Activated naive CD8-positive, alpha-beta T cell (primary cell): Measurements from ENCODE around the gene INO80D.
A peak's percentile ranks its signal among the peaks of the same experiment; 100 is the strongest.
"Not testable (repeated sequence)": the region's sequence is repeated elsewhere in the genome, so short reads cannot be mapped to it uniquely, and the experiment has no call there.

Source experiments
- H3K27ac Mint-ChIP-seq: one replicate; pipeline ENCODE4 v1.8.0; 2021; ENCODE audit warnings: mixed read lengths
- H3K27me3 Mint-ChIP-seq: one replicate; pipeline ENCODE4 v1.8.0; 2021; ENCODE audit warnings: mixed read lengths
- H3K36me3 Mint-ChIP-seq: one replicate; pipeline ENCODE4 v1.8.0; 2021; ENCODE audit warnings: mixed read lengths
- H3K4me1 Mint-ChIP-seq: one replicate; pipeline ENCODE4 v1.8.0; 2021; ENCODE audit warnings: low read depth, mixed read lengths
- H3K4me3 Mint-ChIP-seq: one replicate; pipeline ENCODE4 v1.8.0; 2021; ENCODE audit warnings: mild to moderate bottlenecking, mixed read lengths
- H3K9me3 Mint-ChIP-seq: one replicate; pipeline ENCODE4 v1.8.0; 2021; ENCODE audit warnings: low read depth, mixed read lengths

Gene INO80D

DNA sequence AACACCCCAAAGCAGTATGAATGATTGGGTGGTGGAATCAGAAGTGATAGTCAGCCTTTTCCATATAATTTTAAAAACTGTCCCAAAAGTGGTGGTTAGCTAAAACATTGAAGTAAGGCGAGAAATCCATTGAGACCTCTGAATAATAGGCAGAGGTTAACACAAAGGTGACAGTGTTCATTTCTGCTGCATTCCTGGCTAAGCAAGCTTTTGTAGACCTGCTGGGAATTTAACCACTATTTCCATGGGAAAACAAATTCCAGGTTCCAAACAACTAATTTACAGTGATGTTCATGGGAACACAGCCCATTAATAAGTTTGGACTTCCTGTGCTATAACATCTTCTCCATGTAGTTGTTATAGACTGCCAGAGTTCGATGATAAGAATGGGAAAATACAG lies 6.3 kb upstream of the INO80D start:
- H3K4me3 Mint-ChIP-seq: no peak overlapping the region

DNA sequence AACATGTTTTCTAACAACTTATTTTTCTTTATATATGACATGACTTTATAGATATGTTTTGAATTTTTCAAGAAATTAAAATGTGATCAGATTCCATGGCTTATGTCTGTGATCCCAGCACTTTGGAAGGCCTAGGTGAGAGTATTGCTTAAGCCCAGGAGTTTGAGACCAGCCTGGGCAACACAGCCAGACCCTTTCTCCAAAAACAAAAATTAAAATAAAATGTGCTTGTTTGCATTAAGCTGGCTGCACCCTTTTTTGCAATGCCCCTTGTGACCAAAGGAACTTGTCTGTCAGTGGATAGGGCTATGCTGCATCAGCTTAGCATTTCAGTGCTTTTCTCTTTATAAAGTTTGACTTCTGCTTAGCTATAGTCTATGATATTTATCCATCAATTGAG lies 2.3 kb upstream of the INO80D start:
- Mint-ChIP-seq H3K9me3 (no peaks in the 10 kb centered on the region), H3K4me1 (peaks cover 31% of the 10 kb centered on the region), H3K36me3 (peaks cover 2% of the 10 kb centered on the region), H3K27ac (peak overlapping the region; percentile 46), H3K4me3 (peak overlapping the region; percentile 10), H3K27me3 (no peaks in the 10 kb centered on the region)

More for the DNA sequence above, 6.3 kb upstream of the INO80D start:
- peaks cover 12% of the 10 kb centered on the region for H3K4me1 Mint-ChIP-seq
- H3K36me3 Mint-ChIP-seq: peaks cover 2% of the 10 kb centered on the region
- H3K27ac Mint-ChIP-seq: no peak overlapping the region
- no peaks in the 10 kb centered on the region for H3K9me3 Mint-ChIP-seq
- H3K27me3 Mint-ChIP-seq: no peaks in the 10 kb centered on the region

DNA sequence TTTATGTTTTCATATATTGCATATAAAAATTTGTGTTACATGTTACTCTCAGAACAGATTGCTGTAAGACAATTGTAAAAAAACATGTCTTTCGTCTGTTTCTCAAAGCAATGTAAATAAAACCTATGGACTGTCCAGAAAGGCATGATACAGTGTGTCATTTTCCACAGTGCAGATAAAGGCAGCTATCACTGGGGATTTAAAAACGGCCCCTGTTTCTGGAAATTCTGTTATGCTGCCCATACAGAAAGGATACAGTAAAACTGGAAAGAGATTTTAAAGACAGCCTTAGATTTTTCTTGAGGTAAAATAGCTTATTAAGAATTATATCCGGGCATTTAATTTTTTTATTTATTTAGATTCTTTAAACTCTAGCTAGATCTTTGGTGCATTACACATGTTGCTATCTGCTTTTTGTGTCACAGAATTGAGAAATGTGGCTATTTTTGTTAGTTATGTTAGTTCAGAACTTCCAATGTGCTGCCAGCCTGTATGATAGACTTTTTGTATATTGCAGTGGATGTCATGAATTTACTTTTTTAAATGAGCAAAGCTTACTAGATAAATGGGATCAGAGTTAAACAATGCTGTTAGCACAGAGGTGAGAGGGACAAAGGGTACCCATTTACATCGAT lies 859 bp upstream of the INO80D start:
- Mint-ChIP-seq H3K27me3 (no peaks in the 10 kb centered on the region), H3K27ac (peak overlapping the region; percentile 93)

GRCh38 chr2:206084870-206085741 lies 868 bp downstream of the INO80D start:
- peak overlapping the region; percentile 95 for H3K27ac Mint-ChIP-seq
- H3K4me1 Mint-ChIP-seq: peaks cover 49% of the 10 kb centered on the region
- H3K27me3 Mint-ChIP-seq: no peaks in the 10 kb centered on the region
- H3K36me3 Mint-ChIP-seq: no peaks in the 10 kb centered on the region
- no peaks in the 10 kb centered on the region for H3K9me3 Mint-ChIP-seq
- peak overlapping the region; percentile 98 for H3K4me3 Mint-ChIP-seq

More for the DNA sequence above, 859 bp upstream of the INO80D start:
- peaks cover 39% of the 10 kb centered on the region for H3K4me1 Mint-ChIP-seq
- no peaks in the 10 kb centered on the region for H3K9me3 Mint-ChIP-seq
- no peaks in the 10 kb centered on the region for H3K36me3 Mint-ChIP-seq
- H3K4me3 Mint-ChIP-seq: peak overlapping the region; percentile 99

DNA sequence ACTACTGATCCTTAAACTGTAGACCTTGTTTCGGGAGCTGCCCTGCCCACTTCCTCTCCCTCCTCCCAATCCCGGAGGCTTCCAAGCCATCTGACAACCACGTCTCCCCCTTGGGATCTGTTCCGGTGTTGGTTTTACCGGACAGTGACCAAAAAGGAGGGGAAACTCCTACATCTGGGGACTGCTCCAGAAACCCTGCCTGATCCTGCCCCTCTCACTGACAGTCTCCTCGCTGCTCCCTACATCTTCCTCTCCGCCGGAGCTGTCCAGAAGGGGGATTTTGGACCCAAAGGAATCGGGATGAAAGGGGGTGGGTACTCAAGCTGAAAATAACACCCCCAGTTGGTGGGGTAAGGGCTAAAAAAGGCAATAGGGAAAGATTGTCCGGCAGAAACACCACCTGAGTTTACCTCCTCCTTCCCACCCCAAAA lies 1.5 kb downstream of the INO80D start:
- H3K4me3 Mint-ChIP-seq: peak overlapping the region; percentile 98
- no peaks in the 10 kb centered on the region for H3K36me3 Mint-ChIP-seq
- peak overlapping the region; percentile 95 for H3K27ac Mint-ChIP-seq
- no peaks in the 10 kb centered on the region for H3K9me3 Mint-ChIP-seq
- H3K27me3 Mint-ChIP-seq: no peaks in the 10 kb centered on the region
- peaks cover 54% of the 10 kb centered on the region for H3K4me1 Mint-ChIP-seq

DNA sequence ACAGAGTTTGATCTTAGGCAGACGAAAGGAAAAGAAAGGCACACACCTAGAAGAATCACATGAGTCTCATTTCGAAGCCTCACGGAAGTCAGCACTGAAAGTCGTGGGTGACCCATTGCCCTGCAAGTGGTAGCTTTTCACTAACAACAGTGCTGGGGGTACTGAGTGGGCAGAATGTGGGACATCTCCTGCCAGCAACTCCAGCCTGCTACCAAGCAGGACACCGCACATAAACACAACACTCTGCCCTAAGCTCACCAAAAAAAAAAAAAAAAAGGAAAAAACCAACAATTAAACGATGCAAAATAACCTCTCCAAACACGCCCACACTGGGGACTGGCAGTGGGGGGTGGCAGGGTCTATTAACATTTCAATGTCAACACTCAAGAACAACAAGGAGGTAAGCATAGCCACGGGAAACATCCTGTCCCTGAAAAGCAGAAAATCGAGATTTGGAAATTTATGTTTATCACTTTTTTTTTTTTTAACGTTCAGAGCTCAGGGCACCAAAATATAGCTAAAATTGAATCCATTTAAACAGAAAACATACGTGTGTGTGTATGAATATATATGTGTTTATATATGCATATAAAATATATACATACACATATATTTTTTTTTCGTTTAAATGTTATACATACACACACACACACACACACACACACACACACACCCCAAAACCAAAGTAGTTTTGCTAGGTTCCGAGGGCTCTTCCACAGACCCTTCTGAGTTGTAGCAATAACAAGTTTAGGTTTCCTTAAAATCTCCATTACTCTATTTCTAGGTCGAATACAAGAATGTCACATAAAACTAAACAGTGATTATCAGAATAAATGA lies 2.2 kb downstream of the INO80D start:
- no peaks in the 10 kb centered on the region for H3K36me3 Mint-ChIP-seq
- H3K4me3 Mint-ChIP-seq: peak overlapping the region; percentile 98
- no peaks in the 10 kb centered on the region for H3K27me3 Mint-ChIP-seq
- H3K4me1 Mint-ChIP-seq: peaks cover 55% of the 10 kb centered on the region
- H3K9me3 Mint-ChIP-seq: no peaks in the 10 kb centered on the region
- H3K27ac Mint-ChIP-seq: peak overlapping the region; percentile 95

- Mint-ChIP-seq H3K27ac (no peak overlapping the region), H3K36me3 (no peaks in the 10 kb centered on the region), H3K4me3 (peak overlapping the region; percentile 10), H3K27me3 (no peaks in the 10 kb centered on the region), H3K9me3 (no peaks in the 10 kb centered on the region), H3K4me1 (peaks cover 56% of the 10 kb centered on the region)
Observed at GRCh38 chr2:206082298-206082843, 3.6 kb downstream of the INO80D start.

GRCh38 chr2:206080927-206081326 lies 5.0 kb downstream of the INO80D start:
- H3K27me3 Mint-ChIP-seq: no peaks in the 10 kb centered on the region
- no peaks in the 10 kb centered on the region for H3K36me3 Mint-ChIP-seq
- H3K27ac Mint-ChIP-seq: no peak overlapping the region
- peaks cover 54% of the 10 kb centered on the region for H3K4me1 Mint-ChIP-seq
- H3K4me3 Mint-ChIP-seq: no peak overlapping the region
- H3K9me3 Mint-ChIP-seq: no peaks in the 10 kb centered on the region

GRCh38 chr2:206079699-206080465 lies 6.1 kb downstream of the INO80D start:
- Mint-ChIP-seq H3K4me1 (peaks cover 57% of the 10 kb centered on the region), H3K27me3 (no peaks in the 10 kb centered on the region), H3K27ac (no peak overlapping the region), H3K36me3 (no peaks in the 10 kb centered on the region), H3K9me3 (no peaks in the 10 kb centered on the region), H3K4me3 (no peak overlapping the region)

DNA sequence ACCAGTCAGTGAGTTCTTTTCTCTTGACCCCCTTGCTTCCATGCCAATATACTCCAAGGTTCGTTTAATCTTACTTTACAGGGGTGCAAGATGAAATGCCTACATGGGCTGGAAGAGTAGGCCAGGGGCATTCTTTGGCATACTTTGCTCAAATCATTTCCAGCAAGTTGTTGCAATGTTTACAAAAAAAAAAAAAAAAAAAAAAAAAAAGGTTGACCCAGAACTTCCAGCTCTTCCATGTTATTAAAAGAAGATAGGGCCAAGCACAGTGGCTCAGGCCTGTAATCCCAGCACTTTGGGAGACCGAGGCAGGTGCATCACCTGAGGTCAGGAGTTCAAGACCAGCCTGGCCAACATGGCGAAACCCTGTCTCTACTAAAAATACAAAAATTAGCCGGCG lies 8.1 kb downstream of the INO80D start:
- H3K4me1 Mint-ChIP-seq: peaks cover 56% of the 10 kb centered on the region
- H3K27me3 Mint-ChIP-seq, H3K9me3 Mint-ChIP-seq, H3K4me3 Mint-ChIP-seq, H3K27ac Mint-ChIP-seq, H3K36me3 Mint-ChIP-seq: not testable (repeated sequence)

DNA sequence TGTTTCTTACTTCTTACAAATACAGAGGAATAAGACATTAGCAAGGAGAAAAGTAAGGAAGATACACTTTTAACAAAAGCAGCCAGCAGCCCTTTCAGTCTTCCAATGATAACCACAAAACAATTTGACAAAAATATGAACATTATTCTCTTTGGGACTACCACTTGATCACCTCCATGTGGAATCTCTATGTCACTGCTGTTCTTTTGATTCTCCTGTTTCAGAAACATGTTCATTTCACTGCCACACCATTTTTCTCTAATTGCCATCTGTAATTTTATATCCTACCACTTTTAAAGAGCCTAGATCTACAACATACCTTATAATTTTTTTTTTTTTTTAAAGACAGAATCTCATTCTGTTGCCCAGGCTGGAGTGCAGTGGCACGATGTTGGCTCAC lies 10.9 kb downstream of the INO80D start:
- no peaks in the 10 kb centered on the region for H3K27me3 Mint-ChIP-seq
- H3K9me3 Mint-ChIP-seq: no peaks in the 10 kb centered on the region
- H3K27ac Mint-ChIP-seq: no peak overlapping the region
- H3K4me3 Mint-ChIP-seq: no peak overlapping the region
- H3K4me1 Mint-ChIP-seq: peaks cover 50% of the 10 kb centered on the region
- H3K36me3 Mint-ChIP-seq: peaks cover 6% of the 10 kb centered on the region

DNA sequence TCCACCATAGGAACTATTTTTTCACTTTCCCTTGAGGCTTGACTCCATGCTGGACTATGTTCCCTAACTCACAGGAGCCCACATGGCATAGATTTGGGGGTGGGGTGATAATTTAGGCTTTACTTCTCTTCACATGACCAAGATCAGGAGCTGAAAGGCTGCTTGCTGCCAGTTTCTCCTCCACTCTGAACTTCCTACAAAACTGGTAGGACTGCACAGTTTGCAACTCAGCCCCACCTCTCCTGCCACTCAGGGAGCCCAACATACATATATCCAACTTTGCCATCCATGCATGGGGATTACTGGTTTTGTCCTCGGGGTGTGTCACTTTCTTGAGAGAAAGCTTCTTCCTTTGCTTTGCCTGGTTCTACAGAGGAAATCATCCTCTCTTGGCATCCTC lies 14.2 kb downstream of the INO80D start:
- Mint-ChIP-seq H3K9me3 (no peaks in the 10 kb centered on the region), H3K36me3 (peaks cover 6% of the 10 kb centered on the region), H3K27ac (no peak overlapping the region), H3K4me3 (no peak overlapping the region), H3K4me1 (peaks cover 35% of the 10 kb centered on the region), H3K27me3 (no peaks in the 10 kb centered on the region)

GRCh38 chr2:206069417-206069816 lies 16.6 kb downstream of the INO80D start:
- Mint-ChIP-seq H3K27me3 (no peaks in the 10 kb centered on the region), H3K9me3 (no peaks in the 10 kb centered on the region), H3K36me3 (peaks cover 7% of the 10 kb centered on the region), H3K27ac (no peak overlapping the region), H3K4me1 (peaks cover 37% of the 10 kb centered on the region), H3K4me3 (no peak overlapping the region)

- Mint-ChIP-seq H3K27me3 (no peaks in the 10 kb centered on the region), H3K9me3 (no peaks in the 10 kb centered on the region), H3K36me3 (peaks cover 15% of the 10 kb centered on the region), H3K4me1 (peaks cover 37% of the 10 kb centered on the region), H3K4me3 (no peak overlapping the region), H3K27ac (no peak overlapping the region)
Observed at GRCh38 chr2:206068207-206068606, 17.8 kb downstream of the INO80D start.
